Stimulated activated naive CD8-positive, alpha-beta T cell treated with anti-CD3 and anti-CD28 coated beads, Interleukin-15, amount 100 ng/mL, for 72 hours (primary cell): ENCODE data around the gene SOX18.

Experiments
- ATAC-seq: fragments of 150-1000 bp; cut with Tn5 transposase; 2 replicates; pipeline ENCODE4 v1.10.0; 2021; ENCODE audit warnings: mild to moderate bottlenecking, moderate library complexity
- DNase-seq, 2 donors: peaks; one replicate each; pipeline ENCODE4 v3.0.0; 2021 to 2022
- H3K27ac Mint-ChIP-seq, 2 donors: one replicate each; pipeline ENCODE4 v1.8.0; 2022; ENCODE audit warnings: mild to moderate bottlenecking in 2 of 2, mixed read lengths in 2 of 2, moderate library complexity in 2 of 2
- H3K27me3 Mint-ChIP-seq: one replicate; pipeline ENCODE4 v1.8.0; 2022; ENCODE audit warnings: mixed read lengths
- H3K4me1 Mint-ChIP-seq: one replicate; pipeline ENCODE4 v1.8.0; 2022; ENCODE audit warnings: mild to moderate bottlenecking, mixed read lengths
- H3K4me3 Mint-ChIP-seq, 2 donors: one replicate each; pipeline ENCODE4 v1.8.0; 2022; ENCODE audit warnings: mild to moderate bottlenecking in 2 of 2, mixed read lengths in 2 of 2, moderate library complexity in 1 of 2
- H3K9me3 Mint-ChIP-seq, 2 donors: one replicate each; pipeline ENCODE4 v1.8.0; 2022; ENCODE audit warnings: mixed read lengths in 2 of 2

SOX18 gene

DNA sequence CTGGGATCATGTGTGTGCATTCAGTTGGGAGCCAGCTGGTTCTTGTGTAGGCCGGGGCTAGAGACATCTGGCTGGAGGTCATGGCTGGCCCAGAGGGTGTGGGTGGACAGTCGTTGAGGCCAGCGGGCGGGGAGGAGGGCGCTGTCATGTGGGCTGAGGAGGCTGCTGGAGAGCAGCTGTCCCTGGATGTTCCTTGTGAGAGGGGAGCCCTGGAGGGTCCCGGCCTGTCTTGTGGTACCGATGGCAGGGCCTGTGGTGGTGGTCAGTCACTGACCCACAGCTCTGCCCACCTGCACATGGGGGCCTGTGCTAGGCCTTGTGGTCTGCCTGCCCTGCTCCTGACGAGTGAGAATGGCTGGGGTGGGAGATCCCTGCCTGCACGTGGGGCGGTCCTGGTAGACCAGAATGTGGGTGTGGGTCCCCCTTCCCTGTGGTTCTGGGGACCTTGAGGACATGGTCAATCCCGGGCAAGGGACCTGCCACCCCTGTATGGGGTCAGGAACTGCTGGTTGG, 15.4 kb downstream of the SOX18 start:
- no peak for DNase-seq
- H3K27me3 Mint-ChIP-seq = no peaks in the 10 kb centered on the region
- peaks cover 69% of the 10 kb centered on the region for H3K4me1 Mint-ChIP-seq
- H3K4me3 Mint-ChIP-seq = peak overlapping the region; percentile 85 to 86
- H3K9me3 Mint-ChIP-seq = no peaks in the 10 kb centered on the region
- no peak for ATAC-seq
- peak overlapping the region; percentile 65 to 95 for H3K27ac Mint-ChIP-seq

DNA sequence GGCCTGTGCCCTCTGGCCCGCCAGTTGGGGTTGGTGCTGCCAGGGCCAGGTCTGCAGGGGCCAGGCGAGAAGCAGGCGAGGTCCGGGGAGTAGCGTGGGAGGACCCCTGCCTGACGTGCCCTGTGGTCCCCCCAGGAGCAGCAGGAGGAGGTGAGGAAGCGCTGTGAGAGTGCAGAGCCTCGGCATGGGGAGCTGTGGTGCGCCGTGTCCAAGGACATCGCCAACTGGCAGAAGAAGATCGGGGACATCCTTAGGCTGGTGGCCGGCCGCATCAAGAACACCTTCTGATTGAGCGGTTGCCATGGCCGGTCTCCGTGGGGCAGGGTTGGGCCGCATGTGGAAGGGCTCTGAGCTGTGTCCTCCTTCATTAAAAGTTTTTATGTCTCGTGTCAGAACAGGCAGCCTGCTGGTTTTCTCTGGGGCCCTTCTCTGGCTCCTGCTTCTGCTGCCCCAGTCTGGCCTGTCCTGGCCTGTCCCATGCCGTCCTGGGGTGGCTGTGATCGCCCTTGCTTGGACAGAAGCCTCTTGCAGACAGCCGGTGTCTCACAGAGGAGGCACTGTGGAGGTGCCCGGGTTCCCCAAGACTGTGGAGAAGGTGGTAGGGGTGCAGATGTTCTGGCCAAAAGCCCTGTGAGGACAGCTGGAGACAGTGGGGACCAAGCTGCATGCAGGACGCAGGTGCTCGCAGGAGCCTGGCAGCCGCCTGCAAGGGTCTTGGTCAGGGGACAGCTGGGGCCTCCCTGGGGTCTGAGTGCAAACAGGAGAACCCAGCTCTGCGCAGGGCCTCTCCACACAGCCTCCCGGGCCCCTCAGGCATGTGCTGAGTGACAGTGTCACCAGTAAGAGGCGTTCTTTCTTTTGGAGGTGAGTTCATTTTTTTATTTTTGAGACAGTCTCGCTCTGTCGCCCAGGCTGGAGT, 16.5 kb downstream of the SOX18 start:
- H3K9me3 Mint-ChIP-seq = no peaks in the 10 kb centered on the region
- DNase-seq = no peak
- H3K4me3 Mint-ChIP-seq = peak overlapping the region in 1 of 2 donors; percentile 18
- H3K27me3 Mint-ChIP-seq = no peaks in the 10 kb centered on the region
- peak overlapping the region; percentile 42 to 69 for H3K27ac Mint-ChIP-seq
- no peak for ATAC-seq
- H3K4me1 Mint-ChIP-seq = peaks cover 68% of the 10 kb centered on the region

DNA sequence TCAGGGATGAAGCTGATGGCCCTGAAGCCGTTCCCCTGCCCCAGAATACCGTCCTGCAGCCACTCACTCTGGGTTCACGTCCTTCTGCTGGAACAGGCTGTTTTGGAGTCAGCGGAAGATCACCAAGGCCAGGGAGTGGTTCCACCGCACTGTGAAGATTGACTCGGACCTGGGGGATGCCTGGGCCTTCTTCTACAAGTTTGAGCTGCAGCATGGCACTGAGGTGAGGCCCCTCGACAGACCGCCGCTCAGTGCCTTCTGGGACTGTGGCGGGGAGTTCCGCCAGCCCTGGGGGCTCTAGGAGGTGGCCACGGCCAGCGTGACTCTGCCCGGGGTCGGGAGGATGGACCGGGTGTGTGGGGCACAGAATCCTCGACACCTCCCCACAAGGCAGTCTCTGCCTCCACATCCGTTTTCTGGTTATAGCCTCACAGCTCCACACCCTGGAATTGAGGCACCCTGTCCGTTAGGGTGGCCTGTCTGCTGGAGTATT, 17.6 kb downstream of the SOX18 start:
- Mint-ChIP-seq H3K27me3 (no peaks in the 10 kb centered on the region), H3K9me3 (no peaks in the 10 kb centered on the region), H3K4me3 (no peak overlapping the region), H3K4me1 (peaks cover 60% of the 10 kb centered on the region), H3K27ac (peak overlapping the region in 1 of 2 donors; percentile 27)
- ATAC-seq (no peak), DNase-seq (no peak)

DNA sequence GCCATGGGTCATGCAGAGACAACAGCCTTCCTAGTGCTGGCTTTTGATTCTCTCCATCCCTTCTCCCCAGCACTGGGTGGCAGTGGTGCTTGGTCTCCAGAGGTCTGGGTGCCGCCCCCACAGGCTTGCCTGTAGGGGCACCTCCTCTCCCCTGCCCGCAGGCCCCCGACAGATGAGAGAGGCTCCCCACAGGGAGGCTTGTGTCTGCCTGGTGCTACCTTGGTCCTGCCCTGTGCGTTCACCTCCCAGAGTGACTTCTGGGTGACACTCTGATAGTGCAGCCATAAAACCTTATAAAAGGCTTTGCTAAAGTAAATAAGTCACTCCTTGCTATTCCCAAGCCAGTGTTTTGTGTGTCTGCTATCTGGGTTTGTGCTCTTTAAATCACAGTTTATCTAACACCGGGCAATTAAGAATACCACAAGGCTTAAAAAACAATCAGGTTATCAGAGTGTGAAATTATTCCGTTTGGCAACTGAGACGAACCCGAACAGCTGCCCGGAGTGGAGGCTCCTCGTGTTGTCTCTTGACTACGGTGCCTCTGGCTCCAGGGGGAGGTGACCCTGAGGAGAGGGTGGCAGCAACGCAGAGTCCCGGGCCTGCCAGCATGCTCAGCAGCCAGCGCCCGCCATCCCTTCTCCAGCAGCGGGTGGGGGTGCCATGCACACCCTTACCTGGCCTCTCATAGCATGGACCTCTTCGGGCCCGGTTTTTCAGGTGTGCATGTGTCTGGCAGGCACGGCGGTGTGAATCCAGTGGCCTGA, 18.9 kb downstream of the SOX18 start:
- Mint-ChIP-seq H3K27ac (peak overlapping the region in 1 of 2 donors; percentile 42), H3K4me1 (peaks cover 47% of the 10 kb centered on the region), H3K27me3 (no peaks in the 10 kb centered on the region), H3K4me3 (no peak overlapping the region), H3K9me3 (no peaks in the 10 kb centered on the region)
- ATAC-seq (no peak), DNase-seq (no peak)

DNA sequence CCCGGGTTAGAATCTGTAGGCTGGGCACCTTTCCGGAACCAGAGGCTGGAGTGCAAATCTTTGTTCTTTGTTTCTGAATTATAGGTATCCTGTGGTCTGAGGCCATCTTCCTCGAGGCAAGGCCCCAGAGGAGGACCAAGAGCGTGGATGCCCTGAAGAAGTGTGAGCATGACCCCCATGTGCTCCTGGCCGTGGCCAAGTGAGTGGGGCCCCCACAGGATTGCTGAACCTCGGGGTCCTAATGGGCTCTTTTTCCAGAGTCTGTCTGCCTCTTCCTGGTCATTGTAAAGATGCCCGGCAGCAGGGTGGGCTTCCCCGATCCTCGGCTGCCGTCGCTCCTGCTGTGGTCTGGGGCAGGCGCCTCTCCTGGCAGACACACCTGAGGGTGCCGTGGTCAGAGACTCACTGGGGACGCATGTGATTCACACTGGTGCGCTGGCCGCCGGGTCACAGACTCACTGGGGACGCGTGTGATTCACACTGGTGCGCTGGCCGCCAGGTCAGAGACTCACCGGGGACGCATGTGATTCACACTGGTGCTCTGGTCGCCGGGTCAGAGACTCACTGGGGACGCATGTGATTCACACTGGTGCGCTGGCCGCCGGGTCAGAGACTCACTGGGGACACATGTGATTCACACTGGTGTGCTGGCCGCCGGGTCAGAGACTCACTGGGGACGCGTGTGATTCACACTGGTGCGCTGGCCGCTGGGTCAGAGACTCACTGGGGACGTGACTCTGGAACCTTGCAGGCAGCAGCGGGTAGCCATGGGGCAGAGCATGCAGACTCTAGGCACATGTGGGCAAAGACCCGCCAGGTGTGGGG, 19.9 kb downstream of the SOX18 start:
- peak overlapping the region in 1 of 2 donors; percentile 78 for H3K27ac Mint-ChIP-seq
- no peaks in the 10 kb centered on the region for H3K27me3 Mint-ChIP-seq
- peaks cover 37% of the 10 kb centered on the region for H3K4me1 Mint-ChIP-seq
- H3K9me3 Mint-ChIP-seq = no peaks in the 10 kb centered on the region
- DNase-seq (no peak), ATAC-seq (no peak)
- no peak overlapping the region for H3K4me3 Mint-ChIP-seq

DNA sequence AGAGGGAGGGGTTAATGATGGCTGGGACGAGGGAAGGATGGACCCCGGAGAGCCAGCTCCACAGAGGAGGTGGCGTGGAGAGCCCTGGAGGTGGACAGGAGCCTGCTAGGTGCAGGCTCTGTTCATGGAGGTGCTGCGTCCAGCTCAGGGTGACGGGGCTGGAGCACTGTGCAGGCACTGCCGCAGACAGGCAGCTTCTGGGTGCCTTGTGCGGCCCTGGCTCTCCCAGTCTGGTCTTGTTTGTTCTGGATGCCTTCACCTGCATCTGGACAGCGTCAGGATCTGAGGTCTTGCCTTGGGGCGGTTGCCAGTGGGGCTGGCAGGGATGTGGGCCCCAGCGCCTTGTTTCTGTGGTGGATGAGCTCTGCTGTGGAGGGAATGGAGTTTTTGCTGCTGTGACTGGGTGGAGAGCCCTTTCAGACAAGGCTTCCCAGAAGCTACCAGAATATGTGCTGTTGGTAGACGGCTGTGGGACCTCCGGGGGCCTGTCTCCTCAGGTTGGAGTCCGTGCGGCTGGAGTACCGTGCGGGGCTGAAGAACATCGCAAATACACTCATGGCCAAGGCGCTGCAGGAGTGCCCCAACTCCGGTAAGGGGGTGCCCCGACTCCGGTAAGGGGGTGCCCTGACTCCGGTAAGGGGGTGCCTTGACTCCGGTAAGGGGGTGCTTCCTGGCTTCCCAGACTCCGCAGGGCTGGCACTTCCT, 21.3 kb downstream of the SOX18 start:
- H3K27ac Mint-ChIP-seq = peak overlapping the region in 1 of 2 donors; percentile 75
- no peak for DNase-seq
- H3K9me3 Mint-ChIP-seq = no peaks in the 10 kb centered on the region
- peaks cover 27% of the 10 kb centered on the region for H3K4me1 Mint-ChIP-seq
- no peak overlapping the region for H3K4me3 Mint-ChIP-seq
- H3K27me3 Mint-ChIP-seq = no peaks in the 10 kb centered on the region
- no peak for ATAC-seq

DNA sequence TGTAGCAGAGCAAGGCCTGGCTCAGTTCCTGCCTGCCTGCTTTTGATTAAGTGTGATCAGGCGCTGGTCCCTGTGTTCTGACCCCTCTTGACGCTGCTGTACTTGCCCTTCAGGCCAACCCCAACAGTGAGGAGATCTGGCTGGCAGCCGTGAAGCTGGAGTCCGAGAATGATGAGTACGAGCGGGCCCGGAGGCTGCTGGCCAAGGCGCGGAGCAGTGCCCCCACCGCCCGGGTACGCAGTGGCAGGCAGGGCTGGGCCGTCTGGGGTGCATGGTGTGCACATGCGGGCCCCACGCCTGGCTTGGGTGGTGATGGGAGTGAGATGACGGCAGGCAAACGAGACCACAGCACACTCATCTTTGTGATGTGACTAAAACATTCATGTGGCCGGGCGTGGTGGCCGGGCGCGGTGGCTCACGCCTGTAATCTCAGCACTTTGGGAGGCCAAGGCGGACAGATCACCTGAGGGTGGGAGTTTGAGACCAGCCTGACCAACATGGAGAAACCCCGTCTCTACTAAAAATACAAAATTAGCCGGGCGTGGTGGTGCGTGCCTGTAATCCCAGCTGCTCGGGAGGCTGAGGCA, 23.5 kb downstream of the SOX18 start:
- no peak for ATAC-seq

DNA sequence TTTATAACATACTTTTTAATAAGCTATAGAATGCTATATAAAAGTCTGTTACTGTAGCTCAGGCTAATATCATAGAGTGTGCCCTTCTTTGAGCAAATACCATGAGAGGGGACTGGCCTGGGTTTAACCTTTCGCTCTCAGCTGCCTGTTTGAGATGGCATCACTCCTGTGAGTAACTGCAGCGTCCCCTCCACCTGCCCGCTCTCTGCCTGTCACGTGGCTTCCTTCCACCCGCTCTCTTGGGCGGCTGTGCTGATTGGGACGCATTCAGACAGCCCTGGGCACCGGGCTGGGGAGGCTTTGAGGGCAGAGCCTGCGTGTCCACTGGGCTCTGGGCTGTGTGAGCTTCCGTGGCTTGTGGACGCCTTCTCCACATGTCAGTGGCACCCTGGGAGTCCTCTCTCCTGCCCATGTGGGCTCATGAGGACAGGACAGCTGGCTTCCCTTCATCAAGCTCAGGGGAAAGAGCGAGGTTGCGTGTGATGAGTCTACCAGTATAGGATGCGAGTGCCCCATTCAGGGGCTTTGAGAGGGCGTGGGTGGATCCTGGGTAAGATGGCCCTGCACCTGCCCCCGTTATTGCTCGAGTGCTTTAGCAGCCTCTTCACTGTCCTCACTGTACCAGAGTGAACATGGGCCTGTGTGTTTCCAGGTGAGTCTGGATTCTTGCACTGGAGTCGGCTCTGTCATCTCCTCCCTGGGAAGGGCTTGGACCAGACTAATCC, 24.2 kb downstream of the SOX18 start:
- Mint-ChIP-seq H3K27ac (peak overlapping the region in 1 of 2 donors; percentile 46), H3K4me3 (no peak overlapping the region), H3K27me3 (no peaks in the 10 kb centered on the region), H3K4me1 (peaks cover 15% of the 10 kb centered on the region), H3K9me3 (no peaks in the 10 kb centered on the region)
- ATAC-seq (no peak), DNase-seq (no peak)

More for the DNA sequence above, 23.5 kb downstream of the SOX18 start:
- no peaks in the 10 kb centered on the region for H3K27me3 Mint-ChIP-seq
- no peak overlapping the region for H3K27ac Mint-ChIP-seq
- DNase-seq = no peak
- H3K4me3 Mint-ChIP-seq = no peak overlapping the region
- H3K9me3 Mint-ChIP-seq = no peaks in the 10 kb centered on the region
- H3K4me1 Mint-ChIP-seq = peaks cover 18% of the 10 kb centered on the region

DNA sequence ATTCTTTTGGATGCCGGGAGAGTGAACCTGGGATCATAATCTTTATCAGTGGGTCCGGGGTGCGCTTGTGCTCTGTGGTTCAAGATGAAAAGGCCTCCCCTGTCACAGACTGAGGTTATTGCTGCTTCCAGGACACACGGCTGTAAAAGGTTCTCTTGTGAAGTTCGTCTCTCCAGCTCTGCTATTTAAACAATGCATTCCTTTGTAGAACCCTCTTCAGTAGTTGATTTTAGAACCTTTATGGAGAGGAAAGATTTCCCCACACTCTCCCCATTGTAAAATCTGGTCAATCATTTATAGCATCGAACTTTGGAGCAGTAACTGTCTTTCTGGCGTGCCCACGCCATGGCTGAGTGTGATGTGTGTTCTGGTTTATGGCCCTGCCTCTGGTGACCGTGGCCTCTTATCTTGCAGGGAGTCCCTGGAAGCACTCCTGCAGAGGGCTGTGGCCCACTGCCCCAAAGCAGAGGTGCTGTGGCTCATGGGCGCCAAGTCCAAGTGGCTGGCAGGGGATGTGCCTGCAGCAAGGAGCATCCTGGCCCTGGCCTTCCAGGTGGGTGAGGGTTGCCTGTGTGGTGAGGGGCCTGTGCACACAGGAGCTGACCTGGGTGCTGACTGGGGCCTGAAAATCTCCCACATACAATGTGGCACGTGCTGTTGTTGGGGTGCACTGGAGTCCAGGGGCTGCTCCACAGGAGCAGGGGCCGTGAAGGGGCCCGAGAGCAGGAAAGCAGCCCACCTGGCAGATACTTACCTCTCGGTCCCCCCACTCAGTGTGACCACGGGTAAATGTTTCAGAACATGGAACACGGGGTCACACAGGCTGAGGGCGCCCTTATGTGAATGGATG, 25.1 kb downstream of the SOX18 start:
- no peak for DNase-seq
- no peaks in the 10 kb centered on the region for H3K9me3 Mint-ChIP-seq
- peak overlapping the region in 1 of 2 donors; percentile 59 for H3K27ac Mint-ChIP-seq
- H3K4me1 Mint-ChIP-seq = peaks cover 14% of the 10 kb centered on the region
- no peak for ATAC-seq
- H3K4me3 Mint-ChIP-seq = no peak overlapping the region
- H3K27me3 Mint-ChIP-seq = no peaks in the 10 kb centered on the region

DNA sequence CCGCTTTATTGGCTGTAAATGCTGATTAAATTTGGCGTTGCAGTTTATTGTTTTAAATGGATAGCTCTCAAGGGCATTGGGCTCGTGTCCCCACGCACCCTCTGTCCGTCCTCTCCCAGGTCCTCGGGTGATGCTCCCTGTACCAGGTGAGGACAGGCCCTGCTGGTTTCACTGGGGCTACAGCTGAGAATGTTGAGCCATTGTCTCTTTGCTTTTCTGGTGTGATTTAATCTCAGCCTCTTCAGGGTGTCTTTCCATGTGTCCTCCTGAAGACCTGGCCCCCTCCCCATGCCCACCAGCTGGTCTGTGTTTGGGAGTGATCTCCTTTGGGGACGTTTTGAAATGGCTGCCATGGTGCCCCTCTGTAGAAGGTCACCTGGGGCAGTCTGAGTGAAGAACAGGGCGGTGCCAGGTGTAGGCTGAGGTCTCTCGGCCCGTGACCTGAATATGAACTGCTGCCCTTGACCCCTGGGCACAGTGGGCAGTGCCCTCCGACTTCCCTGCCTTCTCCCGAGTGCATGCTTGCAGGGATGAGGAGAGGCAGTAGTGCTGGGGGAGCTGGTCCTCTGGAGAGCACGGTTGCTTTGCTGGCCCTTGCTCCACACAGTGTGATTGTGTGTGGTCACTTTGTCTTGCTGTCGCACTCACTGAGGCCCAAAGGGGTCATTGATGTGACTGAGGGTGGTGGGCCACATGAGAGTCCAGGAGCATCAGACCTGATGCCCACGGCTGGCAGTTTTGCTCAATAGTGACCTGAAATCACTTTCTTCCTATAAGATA, 25.9 kb downstream of the SOX18 start:
- no peak for DNase-seq
- Mint-ChIP-seq H3K27ac (no peak overlapping the region), H3K27me3 (no peaks in the 10 kb centered on the region)

DNA sequence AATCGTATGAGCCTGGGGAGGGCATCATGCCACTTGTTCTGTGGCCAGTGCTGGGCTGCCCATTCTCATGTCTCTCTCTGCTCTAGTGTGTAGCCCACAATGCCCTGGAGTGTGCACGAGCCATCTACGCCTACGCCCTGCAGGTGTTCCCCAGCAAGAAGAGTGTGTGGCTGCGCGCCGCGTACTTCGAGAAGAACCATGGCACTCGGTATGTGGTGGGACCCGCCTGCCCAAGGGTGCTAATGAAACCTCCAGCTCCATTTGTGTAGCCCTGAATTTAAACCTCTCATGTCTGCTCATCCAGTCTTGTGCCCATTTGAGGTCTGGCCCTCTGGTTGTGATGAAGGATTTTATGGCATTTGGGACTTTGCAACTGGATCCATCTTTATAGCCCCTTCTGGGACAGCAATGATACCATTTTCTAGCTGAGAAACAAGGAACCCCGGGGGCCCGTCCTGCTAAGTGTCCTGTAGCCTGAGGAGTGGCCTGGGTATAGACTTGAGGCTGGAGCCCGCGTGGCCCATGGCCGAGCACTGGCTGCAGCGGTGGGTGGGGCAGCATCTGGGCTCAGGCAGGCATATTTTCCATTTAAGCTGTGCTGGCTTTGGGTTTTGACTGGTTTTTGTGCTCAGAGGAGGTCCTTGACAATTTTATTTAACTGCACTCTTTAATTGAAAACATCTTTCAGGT, 26.6 kb downstream of the SOX18 start:
- H3K27me3 Mint-ChIP-seq = no peaks in the 10 kb centered on the region
- no peaks in the 10 kb centered on the region for H3K9me3 Mint-ChIP-seq
- no peak overlapping the region for H3K4me3 Mint-ChIP-seq
- peaks cover 11% of the 10 kb centered on the region for H3K4me1 Mint-ChIP-seq
- ATAC-seq (no peak), DNase-seq (no peak)
- no peak overlapping the region for H3K27ac Mint-ChIP-seq

More for the DNA sequence above, 25.9 kb downstream of the SOX18 start:
- no peaks in the 10 kb centered on the region for H3K9me3 Mint-ChIP-seq
- no peak for ATAC-seq
- peaks cover 14% of the 10 kb centered on the region for H3K4me1 Mint-ChIP-seq
- no peak overlapping the region for H3K4me3 Mint-ChIP-seq
